HG02938 (cell line): ENCODE data around the gene PLOD2.

ENCODE experiments used
- ATAC-seq: cut with Tn5 transposase; IDR thresholded peaks from one replicate; pipeline ENCODE4 v1.9.1; 2021; ENCODE audit warnings: mild to moderate bottlenecking, moderate library complexity; ENCODE audit not compliant: unreplicated experiment

Gene PLOD2

DNA sequence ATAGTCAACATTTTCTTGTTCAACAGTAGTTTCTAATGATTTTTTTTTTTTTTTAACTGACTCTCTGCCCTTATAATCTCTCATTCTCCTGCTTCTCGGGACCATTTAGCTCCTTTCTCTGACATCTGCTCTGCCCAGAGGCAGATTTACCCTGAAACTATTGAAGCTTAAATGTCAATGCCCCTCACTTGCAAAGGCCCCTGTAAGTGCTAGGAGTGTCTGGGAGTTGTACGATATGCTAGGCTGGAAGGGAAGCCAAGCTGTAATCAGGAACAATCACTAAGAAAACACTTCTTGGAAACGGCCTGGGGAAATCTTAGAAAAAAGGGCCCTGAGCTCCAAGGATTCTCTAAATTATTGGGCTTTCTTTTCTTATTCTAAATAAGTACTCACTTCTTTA lies 5.8 kb upstream of the PLOD2 start:
- ATAC-seq: no peak

DNA sequence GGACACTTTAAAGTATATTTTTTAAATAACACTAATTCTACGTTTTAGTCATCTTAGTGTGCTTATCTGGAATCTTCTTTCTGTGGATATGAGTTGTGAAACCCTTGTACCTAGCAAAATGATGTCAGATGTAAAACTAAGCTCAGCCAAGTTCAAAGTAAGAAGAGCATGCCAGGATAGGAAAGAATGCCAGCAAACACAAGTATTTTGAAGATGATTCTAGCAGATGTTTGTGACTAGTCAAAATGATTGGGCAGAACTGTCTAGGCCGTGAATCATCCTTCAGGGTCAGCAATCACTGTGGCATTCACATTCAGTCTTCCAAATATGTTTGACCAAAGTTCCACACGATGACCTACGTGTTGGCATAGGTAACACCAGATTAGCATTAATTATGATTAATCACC lies 5.4 kb upstream of the PLOD2 start:
- no peak for ATAC-seq

DNA sequence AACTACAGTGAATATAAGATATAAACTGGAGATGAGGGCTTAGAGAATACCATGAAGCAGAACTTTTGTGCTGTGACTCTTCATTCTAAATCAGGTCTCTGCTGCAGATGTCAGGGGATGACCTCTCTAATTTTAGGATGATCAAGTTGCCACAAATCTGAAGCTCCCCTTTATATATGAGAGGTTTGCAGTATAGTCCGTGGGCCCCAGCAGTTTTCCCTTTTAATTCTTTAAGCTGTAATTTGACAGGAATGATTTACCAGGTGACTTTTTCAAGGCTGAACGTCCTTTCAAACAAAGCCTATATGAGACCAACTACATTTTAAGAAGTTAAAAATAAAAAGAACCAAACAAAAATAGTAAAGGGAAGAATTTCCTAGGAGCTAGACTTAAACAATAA lies 4.9 kb upstream of the PLOD2 start:
- no peak for ATAC-seq

DNA sequence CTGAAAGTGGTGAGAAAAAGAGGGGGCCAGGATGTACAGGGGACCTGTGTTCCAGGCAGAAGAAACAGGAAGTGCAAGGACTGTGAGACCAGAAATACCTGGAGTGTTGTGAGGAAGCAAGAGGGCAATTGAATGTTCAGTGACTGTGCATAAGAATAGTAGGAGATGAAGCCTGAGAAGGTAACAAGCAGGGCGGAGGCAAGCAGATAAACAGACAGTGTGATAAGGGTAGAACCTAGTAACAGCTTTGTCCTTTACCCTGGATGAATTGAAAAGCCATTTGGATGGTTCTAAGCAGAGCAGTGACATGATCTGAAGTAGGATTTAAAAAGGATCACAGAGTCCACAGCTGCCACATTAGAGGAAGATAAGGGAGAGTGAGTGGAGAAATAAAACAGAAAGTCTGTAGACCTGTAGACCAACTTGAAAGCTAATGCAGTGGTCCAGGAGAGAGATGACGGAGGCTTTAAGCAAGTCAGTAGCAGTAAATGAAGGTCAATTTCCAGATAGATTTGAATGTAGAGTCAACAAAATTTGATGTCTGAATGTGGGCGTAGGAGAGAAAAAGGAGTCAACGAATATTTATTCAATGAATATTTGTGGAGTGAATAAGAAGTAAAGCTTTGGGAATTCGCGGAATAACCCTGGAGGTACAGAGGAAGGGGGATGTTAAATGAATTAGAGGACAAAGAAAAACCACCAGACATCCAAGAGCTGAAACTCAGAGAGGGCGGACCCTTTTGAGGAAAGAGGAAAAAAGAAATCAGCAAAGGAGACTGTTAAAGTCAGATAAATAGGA lies 4.2 kb upstream of the PLOD2 start:
- no peak for ATAC-seq

DNA sequence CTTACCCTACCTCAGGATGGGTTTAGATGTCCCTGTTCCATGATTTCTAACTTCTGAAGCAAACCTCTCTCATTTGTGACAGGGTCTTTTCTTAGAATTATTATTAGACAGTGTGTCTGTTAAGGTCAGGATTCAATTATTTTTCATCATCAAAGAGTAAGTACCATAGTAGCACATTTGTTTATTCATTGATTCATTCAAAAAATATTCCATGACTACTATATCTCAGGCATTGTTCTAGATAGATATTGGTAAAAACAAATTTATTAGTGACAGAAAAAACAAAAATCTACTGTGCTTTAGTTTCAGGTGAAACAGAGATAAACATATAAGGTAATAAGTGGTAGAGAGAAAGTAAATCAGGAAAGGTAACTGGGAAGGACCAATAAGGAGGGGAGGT lies 3.5 kb upstream of the PLOD2 start:
- no peak for ATAC-seq

DNA sequence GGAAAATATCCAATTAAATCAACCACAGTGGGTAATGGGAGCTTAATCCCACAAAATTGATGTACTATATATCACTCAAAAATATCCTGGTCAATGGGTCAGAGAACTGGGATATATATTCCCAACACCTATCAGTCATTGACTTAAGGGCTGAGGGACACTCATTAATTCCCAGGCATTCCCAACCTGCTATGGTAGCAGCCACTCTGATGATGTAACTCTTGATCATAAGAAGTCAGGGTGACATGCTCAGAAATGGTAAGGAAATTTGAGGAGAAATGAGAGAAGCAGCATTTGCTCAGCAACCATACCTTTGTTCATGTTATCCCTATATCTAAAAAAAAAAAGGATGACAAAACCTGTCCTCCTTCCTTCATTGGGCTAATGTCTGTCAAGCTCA lies 3.1 kb upstream of the PLOD2 start:
- ATAC-seq: no peak

DNA sequence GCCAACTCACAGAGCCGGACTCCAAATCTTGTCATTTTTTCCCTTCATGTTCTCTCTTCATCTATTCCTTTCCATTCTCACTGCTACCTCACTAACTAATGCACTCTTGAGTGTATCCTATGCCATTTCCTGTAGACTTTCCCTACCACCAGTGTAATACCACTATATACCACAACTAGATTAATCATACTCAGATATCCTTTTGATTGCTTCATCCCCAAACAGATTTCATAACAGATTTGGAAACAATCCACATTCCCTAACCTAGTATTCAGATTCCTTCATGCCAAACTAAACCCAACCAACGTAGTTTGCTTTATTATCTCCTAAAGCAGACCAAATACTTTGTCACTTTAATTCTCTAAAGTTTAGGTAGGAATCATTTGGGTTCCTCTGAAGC lies 2.6 kb upstream of the PLOD2 start:
- ATAC-seq: no peak

DNA sequence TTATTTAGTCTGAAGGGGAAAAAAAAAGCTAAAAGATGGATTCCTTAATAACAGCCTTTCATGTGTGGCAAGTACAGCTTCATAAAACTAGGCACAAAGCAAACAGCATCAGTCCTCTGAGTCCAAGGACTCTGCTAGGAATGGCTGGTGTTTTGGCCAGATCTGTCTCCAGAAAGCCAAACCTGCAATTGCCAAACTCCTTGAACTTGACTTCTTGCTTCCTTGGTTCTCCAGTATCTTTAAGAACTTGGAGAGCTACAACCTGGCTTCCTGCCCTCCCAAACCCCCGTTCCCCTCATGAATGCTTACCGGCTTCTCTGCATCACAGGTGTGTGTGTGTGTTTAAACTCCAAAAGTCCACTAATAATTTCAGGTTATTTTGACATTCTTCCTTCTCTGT lies 1.6 kb upstream of the PLOD2 start:
- ATAC-seq: no peak

DNA sequence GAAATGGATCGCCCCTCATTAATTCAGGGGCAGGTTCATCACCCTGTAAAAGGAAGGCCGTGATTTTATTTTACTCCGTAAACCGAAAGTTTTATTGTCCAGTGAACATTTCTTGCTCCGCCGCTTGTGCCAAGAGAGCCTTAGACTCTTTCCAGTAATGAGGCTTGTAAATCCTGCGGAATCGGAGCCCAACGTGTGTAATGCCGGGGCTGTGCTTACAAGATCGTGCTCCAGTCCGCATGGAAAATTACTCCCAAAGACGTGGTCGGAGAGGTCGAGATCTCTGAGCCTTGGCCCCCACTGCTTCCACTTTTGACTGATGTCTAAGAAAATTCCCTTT lies 649 bp upstream of the PLOD2 start:
- ATAC-seq: no peak

DNA sequence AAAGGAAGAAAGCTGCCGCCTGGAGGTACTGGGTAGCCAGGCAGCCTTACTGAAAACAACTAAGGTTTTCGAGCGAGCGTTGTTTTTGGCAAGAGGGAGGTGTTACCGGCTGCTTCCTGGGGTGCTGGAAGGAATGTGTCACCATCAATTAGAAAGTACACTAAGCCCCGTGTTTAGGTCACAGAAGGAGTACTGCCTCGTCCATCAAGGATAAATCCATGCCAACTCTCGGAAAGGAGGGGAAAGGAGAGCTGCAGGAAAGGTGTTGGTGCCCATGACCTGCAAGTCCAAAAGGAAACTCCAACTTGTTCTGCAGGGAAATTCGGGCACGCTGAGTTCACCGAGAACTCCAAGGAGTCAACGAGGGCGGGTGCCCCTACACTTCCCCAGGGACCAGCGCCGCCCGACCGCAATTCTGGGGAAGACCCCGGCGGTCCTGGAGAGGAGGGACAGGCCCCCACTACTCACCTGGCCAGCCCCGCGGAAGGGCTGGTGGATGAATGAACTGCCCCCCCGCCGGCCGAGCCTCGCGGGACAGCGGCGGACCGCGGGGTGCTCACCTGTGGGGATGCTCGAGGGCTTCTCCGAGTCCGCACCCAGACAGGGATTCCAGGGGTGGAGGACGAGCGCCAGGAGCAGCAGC lies 542 bp downstream of the PLOD2 start:
- ATAC-seq: peak; percentile 8

DNA sequence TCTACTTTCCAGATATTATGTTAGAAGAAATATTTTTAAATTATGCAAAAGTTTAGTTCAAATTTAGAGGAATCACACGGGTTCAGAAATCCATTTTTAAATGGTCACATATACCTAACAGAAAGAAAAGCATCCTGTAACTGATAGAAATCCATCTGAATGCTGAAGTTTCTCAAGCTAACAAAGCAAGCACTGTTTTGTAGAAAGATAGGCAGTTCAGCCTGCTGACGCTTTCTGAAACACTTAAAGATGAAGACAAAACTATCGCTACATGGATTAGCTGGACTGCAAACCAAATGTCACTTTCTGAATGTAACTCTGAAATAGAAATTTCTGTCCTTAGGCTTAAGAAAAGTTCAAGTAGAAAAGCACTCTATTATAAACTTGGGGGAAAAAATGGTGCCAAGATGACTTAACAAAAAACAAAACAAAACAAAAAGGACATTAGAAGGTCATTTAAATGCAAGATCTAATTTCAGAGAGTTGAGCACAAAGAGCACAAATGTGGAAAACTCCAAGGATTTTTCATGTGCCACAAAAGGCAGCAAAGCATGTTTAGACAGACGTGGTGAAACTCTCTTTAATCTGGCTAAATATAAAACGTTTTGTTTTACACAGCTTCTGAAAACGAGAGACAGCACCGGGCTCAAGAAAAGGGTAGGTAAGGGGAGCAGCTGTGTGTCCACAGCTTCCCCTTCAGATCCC lies 1.2 kb downstream of the PLOD2 start:
- no peak for ATAC-seq

DNA sequence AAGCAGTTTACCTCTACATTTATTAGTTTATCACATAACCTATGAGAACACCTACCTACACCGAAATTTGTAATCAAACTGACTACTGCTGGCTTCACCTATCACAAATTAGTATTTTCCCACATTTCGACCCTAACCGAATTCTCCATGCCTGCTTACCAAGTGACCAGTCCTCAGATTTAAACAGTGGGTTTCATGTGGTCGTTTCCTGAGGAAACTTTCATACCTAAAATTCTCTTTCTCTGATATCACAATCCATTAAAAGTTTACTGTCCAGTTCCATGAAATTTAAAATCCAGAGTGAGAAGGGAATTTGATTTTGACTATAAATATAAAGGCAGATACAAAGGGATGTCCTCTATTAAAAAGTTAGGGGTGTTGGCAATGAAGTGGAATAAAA lies 1.9 kb downstream of the PLOD2 start:
- ATAC-seq: no peak

DNA sequence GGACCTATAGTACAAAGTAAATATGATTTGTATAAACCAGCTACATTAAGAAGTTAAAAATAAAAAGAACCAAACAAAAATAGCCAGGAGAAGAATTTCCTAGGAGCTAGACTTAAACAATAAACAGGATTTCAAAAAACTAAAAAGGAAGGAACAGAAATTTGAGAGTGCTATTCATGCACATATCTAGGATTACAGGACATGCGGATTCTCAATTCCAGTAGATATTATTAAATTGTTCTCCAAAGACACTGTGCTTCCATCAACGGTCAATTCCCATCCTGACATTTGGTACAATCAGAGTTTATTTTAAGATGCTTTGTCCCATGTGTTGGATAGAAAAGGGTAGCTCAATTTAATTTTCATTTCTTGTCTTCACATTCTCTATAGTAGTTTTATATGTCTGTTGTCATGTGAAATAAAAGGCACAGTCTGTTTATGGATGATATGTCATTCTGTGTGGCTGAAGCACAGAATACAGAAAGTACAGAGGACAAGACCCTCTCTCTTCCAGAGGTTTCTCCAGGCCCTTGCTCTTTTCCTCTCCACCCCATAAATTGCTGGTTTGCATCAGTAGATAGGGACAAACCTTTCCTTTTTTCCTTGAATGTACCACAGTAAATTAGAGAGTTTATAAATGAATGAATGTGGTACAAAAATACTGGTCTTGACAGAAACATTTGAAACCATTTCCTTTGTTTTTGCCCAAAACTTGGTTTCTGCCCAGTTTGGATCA lies 3.5 kb downstream of the PLOD2 start:
- ATAC-seq: no peak

DNA sequence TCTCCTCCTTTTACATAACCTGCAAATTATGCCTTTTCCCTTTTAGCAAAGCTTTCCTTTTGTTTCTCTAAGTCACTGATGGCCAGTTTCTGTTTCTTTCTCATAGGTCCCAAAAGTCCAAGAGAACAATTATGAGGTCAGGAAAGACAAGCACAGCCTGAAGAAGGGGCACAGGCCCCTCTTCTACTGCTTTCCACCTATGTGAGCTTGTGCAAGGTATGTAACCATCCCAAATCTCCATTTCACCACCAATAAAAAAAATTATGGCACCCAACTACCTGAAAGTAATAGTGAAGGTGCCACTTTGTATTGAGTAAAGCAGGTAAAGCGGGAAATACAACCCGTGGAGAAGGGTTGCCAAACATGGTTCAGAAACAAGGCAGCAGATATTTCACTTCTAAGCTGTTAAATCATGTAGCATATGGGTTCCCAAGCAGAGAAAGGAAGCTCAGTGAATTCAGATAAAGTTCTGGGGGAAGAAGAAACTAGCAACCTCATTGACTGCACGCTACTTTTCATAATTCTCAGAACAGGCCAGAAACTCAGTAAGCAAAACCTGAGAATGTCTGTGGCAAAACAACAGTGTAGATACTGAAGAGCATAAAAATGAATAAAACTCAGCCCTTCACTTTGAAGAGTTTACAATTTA lies 4.2 kb downstream of the PLOD2 start:
- ATAC-seq: no peak

DNA sequence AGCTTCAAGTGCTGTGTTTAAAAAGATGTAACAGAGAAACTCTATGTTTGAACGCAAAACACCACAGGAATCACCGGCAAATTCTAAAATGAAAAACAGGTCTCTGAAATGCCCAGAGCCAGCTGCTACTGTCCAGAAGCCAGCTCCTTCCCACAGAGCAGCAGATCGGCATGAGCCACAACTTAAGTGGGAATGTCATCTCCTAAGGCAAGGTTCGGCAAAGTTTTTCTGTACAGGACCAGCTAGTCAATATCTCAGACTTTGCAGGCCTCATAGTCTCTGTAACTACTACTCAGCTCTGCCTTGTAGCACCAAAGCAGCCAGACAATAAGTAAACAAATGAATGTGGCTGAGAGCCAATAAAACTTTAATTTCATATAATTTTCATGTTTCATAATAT lies 4.9 kb downstream of the PLOD2 start:
- ATAC-seq: no peak

DNA sequence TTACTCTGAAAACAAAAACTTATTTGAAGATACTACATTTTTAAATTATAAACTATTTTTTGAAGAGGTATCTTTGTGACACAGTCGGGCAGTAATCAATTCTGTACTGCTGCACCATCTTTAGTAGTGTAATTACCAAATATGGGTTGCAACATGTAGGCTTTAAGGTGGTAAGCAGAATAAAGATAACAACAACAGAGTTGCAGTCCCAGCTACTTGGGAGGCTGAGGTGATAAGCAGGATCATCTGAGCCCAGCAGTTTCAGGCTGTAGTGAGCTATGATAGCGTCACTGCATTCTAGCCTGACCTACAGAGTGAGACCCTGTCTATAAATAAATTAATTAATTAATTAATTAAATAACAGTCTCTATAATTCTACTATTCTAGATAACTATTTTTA lies 6.0 kb downstream of the PLOD2 start:
- ATAC-seq: no peak

DNA sequence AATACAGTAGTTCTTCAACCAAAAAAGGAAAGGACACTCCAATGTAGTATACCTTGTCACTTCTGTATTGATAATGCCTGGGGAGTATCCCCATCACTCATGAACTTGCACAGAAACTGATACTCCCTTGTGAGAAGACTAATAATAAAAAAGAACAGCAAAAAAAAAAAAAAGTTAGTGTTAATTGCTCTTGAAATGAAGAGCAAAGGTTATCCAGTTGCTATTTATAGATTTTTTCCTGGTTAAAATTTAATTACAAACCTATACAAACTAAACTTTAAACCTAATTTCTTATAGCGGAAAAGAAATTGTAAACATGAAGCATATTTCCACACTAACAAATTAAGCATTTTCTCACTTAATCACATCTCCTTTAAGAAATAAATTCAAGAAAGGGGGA lies 6.7 kb downstream of the PLOD2 start:
- ATAC-seq: no peak

DNA sequence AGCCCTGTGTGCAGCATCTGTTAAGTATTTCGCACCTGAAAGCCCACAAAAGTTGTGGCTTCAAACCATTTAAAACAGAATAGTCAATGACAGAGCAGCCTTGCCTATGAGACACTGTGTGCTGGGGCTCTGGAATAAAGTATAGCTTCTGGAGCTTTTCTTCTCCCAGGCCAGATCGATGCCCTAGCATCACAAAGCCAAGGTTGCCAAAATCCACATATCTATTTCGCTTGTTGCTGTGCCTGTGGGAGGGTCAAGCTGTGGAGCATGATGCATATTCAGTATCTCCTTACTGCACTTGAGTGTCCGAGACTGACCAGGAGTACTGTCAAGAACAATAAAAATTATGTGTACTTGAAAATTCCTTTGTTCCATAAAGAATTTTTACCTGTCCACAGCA lies 7.6 kb downstream of the PLOD2 start:
- ATAC-seq: no peak

DNA sequence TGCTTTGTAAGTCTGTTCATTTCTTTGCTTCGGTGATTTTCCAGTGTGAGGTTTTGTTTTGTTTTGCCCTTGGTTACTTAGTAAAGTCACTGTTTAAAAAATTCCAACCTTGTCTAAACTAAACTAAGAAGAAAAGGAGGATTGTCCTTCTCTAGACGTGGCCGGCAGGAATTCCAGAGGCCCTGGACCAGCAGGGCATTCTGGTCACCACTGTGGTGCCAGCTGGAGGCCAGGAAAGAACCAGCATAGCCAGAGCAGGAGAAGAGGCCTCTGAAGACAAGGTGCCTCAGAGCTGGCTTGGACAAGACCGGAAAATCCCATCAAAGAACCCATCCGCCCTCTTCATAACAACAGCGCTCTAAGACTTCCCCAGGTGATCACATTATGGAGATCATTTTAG lies 8.2 kb downstream of the PLOD2 start:
- no peak for ATAC-seq

DNA sequence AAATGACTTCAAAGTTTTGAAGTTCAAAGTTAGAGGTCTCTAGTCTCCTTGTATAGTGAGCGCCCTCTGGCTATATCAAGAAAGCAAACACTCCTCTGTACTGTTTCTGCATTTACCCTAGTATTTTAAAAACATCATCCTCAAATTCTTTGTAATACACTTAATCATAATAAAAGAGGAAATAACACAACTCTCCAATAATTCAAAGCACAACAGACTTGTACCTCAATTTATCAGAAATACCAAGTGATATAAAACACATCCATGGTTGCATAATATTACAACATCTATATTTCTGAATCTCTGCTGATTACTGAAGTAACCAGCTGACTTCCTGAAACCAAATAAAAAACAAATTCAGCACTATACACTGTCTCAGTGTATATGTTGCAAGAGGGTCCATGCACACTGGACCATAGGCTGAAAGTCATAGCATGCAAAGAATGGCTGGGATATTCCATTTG lies 12.5 kb downstream of the PLOD2 start:
- no peak for ATAC-seq

DNA sequence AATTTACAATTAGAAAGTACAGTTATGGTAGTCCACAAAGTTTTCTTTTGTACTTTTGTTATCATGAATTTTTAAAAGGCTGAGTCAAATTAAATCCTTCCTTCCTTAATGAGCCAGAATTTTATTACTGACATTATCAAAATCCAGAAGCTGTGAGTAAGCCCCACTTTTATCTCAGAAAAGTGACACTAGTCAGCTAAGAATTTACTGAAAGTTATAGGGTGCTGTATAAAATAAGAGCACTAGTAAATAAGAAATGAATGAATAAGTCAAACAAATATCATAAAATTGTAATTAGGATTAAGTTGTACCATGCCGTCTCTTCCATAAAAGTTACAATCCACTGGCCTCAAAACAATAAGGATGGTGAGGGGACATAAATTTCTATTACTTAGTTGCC lies 15.3 kb downstream of the PLOD2 start:
- no peak for ATAC-seq
